Lung microvascular endothelial cell (primary cell): ENCODE results near the gene JPT1. TPM values are rescaled to one million over a fixed set of nuclear protein-coding genes. Genes with fewer than 3 reads are reported as not detected.
A peak's percentile ranks its signal among the peaks of the same experiment; 100 is the strongest.
"Not testable (repeated sequence)": the region's sequence is repeated elsewhere in the genome, so short reads cannot be mapped to it uniquely, and the experiment has no call there.

Experiments
- DNase-seq, 2 donors: peaks; one replicate each; pipeline versions ENCODE4 v3.0.0 to v3.0.0-alpha.2; 2010; ENCODE audit warnings: low read depth in 2 of 2
- total RNA-seq: library from RNA; depleted of rRNA; stranded (reverse); fragments of >200 nt; gene quantifications from 2 replicates; pipeline ENCODE4 v1.2.1, GENCODE V29; 2014

JPT1 gene
- total RNA-seq, 1 donor from 2014 or later, result 72.4 TPM

DNA sequence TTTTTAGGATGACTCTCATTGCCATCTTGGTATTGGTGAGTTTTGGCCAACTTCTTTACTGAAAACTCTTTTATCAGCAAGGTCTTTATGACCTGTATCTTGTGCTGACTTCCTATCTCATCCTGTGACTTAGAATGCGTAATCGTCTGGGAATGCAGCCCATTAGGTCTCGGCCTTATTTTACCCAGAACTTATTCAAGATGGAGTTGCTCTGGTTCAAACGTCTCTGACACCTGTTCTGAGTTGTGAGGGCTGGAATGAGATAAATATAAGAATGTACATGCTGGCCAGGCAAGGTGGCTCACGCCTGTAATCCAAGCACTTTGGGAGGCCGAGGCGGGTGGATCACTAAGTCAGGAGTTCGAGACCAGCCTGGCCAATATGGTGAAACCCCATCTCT lies 4.2 kb upstream of the JPT1 start:
- peak in 1 of 2 donors; percentile 22 for DNase-seq

GRCh38 chr17:75155191-75155601 lies 884 bp upstream of the JPT1 start:
- DNase-seq, result no peak

GRCh38 chr17:75153780-75154194 lies 525 bp downstream of the JPT1 start:
- peak; percentile 26 to 37 for DNase-seq

DNA sequence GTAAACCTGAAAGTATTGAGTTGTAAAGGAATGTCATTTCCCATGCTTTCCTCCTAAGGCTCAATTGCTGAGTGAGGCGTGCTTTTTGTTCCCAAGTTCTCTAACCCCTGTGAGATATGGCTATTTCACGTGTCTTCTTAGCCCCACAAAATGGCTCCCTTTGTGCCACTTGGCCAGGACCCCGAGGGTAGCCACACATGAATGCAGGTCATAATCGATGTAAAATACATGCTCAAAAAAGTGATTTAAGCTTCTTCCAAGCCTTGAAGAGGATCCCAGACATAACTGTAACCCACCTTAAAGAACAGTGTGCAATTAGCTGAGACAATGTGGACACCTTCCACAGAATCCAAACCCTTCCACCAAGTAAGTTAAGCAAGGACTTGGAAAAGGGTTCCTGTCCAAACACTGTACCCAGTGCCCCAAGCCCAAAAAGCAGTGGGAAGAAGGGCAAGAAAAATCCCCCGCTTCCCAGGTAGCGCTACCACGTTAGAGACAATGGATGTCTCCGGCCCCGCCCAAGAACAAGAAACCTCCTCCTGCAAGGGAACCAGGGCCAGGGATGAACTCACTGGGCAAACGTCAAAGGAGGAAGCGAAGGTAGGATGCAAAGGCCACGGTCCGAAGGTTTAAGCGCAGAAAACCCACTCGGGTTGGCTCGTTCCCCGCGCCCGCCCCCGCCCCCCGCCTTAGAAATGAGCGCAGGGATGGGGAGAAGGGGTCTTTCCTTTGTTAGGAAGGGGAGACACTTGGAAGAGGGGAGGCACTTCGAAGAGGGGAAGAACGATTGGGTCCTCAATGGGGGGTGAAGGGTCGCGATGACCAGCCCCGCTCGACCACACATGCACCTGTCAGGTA lies 1.2 kb downstream of the JPT1 start:
- peak; percentile 12 to 44 for DNase-seq

GRCh38 chr17:75152523-75152921 lies 1.8 kb downstream of the JPT1 start:
- no peak for DNase-seq

- peak; percentile 21 to 32 for DNase-seq
Measured at GRCh38 chr17:75151930-75152329, 2.4 kb downstream of the JPT1 start.

DNA sequence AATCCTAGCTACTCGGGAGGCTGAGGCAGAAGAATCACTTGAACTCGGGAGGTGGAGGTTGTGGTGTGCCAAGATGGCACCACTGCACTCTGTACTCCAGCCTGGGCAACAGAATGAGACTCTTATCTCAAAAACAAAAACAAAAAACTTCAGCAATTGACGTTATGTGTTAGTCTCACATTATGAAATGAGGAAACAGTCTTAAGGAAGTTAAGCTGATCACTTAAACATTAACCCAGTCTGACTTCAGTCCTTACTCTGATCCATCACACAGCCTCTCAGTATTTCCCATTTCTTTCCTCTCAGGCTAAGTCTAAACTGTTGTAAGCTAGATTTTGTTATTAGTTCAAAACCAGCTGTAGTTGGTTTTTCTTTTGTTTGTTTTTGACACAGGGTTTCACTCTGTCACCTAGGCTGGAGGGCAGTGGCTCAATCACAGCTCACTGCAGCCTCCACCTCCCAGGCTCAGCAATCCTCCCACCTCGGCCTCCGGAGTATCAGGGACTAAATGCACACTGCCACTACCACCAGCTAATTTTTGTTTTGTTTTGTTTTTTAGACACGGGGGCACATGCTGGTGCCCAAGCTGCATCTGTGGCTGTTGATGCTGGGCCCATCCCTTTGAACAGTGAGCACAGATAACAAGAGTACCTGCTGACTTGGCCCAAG lies 6.3 kb downstream of the JPT1 start:
- DNase-seq, result no peak

- no peak for DNase-seq
Measured at GRCh38 chr17:75146592-75146991, 7.7 kb downstream of the JPT1 start.

DNA sequence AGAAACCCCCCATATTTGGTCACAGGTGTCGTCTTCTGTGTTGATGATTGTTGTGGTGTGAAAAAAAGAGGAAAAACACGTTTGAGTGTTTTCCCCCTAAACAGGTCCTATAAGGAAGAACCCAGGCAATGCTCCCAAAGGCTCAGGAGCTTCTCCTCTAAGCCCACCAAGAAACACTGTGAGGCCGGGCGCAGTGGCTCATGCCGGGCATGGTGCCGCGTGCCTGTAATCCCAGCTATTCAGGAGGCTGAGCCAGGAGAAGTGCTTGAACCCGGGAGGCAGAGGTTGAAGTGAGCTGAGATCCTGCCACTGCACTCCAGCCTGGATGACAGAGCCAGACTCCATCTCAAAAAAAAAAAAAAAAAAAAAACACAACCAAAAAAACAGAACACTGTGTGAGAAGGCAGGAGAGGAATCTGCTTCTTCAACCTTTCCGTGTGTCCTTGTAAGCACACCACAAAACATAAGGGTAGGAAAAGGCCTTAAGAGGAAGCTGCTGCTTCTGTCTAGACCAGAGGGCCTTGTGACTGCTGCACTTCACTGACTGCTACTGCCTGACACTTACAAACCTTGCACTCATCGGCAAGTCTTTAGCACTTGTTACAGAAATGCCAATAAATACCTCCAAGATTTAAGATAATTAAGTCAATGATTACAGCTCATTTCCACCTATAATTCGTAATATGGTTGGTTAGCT lies 9.3 kb downstream of the JPT1 start:
- DNase-seq, result no peak

DNA sequence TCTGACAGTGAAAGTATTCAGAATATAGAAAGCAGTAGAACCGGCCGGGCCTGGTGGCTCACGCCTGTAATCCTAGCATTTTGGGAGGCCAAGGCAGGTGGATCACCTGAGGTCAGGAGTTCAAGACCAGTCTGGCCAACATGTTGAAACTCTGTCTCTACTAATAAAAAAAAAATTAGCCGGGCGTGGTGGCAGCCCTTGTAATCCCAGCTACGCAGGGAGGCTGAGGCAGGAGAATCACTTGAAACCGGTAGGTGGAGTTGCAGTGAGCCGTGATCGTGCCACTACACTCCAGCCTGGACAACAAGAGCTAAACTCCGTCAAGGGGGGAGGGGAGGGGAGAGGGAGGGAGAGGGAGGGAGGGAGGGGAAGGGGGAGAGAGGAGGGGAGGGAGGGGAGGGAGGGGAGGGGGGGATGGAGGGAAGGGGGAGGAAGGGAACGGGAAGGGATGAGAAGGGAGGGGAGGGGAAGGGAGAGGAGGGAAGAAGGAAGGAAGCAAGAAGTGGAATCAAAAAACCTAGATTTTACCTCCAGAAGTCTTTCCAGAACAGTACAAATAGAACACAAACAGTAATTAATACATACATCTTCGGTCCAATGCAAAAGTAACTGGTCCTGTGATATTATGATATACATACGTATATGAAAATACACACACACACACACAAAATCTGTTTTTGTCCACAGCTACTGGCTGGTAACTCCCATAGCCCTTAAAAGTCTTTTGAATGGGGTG lies 11.9 kb downstream of the JPT1 start:
- no peak for DNase-seq

DNA sequence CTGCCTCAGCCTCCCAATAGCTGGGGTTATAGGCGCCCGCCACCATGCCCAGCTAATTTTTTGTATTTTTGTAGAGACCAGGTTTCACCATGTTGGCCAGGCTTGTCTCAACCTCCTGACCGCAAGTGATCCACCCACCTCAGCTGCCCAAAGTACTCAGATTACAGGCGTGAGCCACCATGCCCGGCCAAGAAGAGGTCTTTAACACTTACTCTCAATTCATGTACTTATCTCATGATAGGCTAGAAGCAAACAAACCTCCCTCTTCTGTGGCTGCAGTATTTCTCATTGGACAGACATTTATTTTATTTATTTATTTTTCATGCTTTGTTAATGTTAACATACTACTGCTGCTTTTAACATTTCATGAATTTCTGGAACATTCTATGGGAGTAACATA lies 15.8 kb downstream of the JPT1 start:
- DNase-seq, result no peak

GRCh38 chr17:75137762-75138161 lies 16.6 kb downstream of the JPT1 start:
- DNase-seq, result not testable (repeated sequence)

DNA sequence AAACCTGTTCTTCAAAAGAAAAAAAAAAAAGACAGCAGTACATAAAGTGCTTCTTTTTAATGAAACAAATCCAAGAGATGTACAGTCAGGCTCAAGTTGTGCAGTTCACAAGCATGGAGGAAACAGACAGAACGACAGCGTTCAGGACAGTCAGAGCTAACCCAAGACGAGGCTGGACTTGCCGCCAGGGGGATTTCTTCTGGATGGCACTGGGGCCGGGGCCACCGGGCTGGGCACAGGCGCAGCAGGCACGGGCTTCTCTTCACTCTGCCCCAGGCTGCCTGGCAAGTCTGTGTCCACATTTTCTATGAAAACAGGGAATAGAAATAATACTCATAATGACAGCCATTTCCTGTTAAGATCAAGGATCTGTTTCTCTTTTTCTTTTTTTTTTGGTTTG lies 18.4 kb downstream of the JPT1 start:
- no peak for DNase-seq

DNA sequence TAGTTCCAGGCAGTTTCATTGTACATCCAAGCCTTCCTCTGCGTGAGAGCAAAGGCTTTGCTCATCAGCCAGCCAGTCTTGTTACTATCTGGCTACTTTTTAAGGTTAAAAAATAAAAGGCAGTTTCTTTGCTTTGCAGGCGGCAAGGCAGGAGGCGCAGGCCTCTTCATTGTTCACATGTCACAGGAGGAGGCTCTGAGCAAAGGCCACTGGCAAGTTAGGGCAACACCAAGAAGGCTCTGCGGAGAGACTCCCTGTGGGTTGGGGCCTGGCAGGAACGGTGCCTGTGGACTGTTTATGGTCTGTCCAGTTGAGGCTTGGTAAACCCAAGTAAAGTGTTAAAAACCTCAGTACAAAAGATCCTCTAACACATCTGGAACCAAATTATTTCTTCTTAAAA lies 18.9 kb downstream of the JPT1 start:
- DNase-seq, result no peak

DNA sequence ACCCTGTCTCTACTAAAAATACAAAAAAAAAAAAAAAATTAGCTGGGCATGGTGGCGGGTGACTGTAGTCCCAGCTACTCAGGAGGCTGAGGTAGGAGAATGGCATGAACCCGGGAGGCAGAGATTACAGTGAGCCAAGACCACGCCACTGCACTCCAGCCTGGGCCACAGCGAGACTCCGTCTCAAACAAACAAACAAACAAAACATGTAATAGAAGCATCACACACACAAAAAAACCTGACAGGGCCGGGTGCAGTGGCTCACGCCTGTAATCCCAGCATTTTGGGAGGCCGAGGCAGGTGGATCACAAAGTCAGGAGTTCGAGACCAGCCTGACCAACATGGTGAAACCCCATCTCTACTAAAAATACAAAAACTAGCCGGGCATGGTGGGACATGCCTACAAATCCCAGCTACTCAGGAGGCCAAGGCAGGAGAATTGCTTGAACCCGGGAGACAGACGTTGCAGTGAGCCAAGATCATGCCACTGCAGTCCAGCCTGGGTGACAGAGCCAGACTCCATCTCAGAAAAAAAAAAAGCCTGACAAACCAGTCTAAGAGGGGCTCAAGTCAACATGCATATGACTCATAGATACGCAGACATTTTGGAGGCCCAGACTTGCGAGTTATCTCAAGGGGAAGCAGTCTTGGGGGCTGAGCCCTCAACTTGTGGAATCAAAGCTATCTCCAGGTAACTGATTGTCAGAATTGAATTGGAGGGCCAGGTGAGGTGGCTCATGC lies 20.5 kb downstream of the JPT1 start:
- not testable (repeated sequence) for DNase-seq

DNA sequence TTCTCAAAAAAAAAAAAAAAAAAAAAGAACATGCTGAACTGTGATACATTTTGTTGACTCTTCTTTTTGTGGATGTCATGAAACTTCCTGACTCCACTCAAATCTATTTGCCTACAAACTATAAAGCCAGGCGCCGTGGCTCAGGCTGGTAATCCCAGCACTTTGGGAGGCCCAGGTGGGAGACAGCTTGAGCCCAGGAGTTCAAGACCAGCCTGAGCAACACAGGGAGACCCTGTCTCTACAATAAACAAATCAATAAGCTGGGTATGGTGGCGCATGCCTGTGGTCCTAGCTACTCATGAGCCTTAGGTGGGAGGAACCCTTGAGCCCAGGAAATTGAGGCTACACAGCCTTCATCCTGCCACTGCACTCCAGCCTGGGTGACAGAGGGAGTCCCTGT lies 21.3 kb downstream of the JPT1 start:
- DNase-seq, result no peak

GRCh38 chr17:75132018-75133000 lies 22.0 kb downstream of the JPT1 start:
- DNase-seq, result not testable (repeated sequence)

GRCh38 chr17:75131278-75132017 lies 22.9 kb downstream of the JPT1 start, which contains the start of gene NT5C:
Gene NT5C (minus strand): TSS chr17:75131742. CDS start chr17:75131707, 35 bp downstream.
- DNase-seq, result peak; percentile 67 to 79
